T47D (cell line): Measurements from ENCODE around the gene ZBTB7B.
A peak's percentile ranks its signal among the peaks of the same experiment; 100 is the strongest.

ENCODE experiments used
- DNase-seq, 2 experiments: peaks; one replicate each; pipeline versions ENCODE4 v3.0.0 to v3.0.0-alpha.2; 2011 to 2012; ENCODE audit warnings: low read depth in 1 of 2, low spot score in 1 of 2
- JUND ChIP-seq: IDR thresholded peaks from 2 replicates; pipeline ENCODE4 v1.6.1; 2012; ENCODE audit warnings: low read depth
- in situ Hi-C: cut with HindIII; loops from 2 replicates; pipeline ENCODE4 v1.10.0; 2016; ENCODE audit warnings: low sequenced_read_pairs, low pct_unique_long_range_greater_than_20kb

ZBTB7B gene

GRCh38 chr1:154961207-154962155 lies 41.1 kb upstream of the ZBTB7B start, which contains the start of gene PYGO2:
TSS of gene PYGO2 (minus strand) at chr1:154961782. CDS start at chr1:154961576, 206 bp downstream.
- peak; percentile 84 to 87 for DNase-seq
- TF ChIP-seq JUND: 0 out of 2 replicates have a peak, but pooled peaks have one; percentile 29
- in situ Hi-C loops: no loop called here

GRCh38 chr1:154962156-154962749 lies 40.3 kb upstream of the ZBTB7B start:
- DNase-seq: peak in 1 of 2 experiments; percentile 48
- in situ Hi-C loops: no loop called here
- TF ChIP-seq JUND: no peak

DNA sequence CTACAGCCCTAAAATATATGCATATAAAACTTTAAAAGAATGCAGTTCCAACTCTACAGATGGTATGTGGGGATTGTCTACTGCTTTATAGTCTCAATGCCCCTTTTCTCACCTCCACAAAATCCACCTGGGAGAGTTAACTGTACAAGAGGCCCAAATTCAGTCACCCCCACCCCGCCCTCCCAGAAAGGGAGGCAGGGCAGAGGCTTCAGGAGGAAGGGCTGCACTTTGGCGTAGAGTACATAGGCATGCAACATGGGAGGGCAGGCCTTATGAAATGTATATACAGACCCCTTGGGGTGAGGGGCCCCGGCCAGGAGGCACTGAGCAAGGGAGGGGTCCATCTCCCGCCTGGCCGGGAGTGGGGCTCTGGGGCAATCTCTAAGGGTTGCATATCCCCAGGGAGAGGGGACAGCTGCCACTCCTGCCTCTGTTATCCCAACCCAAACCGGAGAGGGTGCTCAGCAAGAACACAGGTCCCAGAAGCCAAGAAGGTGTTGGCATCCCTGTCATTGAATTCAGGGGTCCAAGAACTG lies 39.7 kb upstream of the ZBTB7B start:
- no peak for TF ChIP-seq JUND
- in situ Hi-C loops: no loop called here
- DNase-seq: no peak

DNA sequence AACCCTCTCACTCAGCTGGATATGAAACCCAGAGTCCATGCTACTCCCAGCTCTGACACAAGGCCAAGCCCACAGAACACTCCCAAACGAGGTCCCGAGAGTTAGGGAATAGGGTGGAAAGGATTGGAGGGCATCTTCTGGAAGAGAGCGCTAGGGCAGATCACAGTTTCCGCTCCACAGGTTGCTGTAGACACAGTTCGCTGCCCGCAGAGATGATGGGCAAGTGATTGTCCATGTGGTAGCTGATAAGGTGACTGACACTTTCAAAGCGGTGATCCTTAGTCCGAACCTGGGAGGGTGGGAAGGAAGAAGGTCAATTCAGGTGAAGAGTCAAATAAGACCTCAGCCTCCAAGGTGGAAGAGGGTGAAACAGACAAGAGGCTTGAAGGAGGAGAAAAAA lies 39.0 kb upstream of the ZBTB7B start:
- in situ Hi-C loops: no loop called here
- no peak for DNase-seq
- TF ChIP-seq JUND: no peak

DNA sequence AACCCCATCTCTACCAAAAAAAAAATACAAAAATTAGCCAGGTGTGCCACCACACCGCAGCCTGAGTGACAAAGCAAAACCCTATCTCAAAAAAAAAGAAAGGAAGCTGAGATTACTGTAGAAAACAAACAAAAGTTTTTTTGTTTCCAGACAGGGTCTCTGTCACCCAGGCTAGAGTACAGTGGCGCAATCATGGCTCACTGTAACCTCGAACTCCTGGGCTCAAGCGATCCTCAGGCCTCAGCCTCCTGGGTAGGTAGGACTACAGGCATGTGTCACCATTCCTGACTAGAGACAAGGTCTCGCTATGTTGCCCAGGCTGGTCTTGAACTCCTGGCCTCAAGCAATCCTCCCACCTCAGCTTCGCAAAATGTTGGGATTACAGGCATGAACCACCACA lies 38.2 kb upstream of the ZBTB7B start:
- no peak for TF ChIP-seq JUND
- in situ Hi-C loops: no loop called here
- DNase-seq: no peak

- TF ChIP-seq JUND: no peak
- in situ Hi-C loops: no loop called here
- DNase-seq: no peak
These were observed 36.5 kb upstream of the ZBTB7B start for GRCh38 chr1:154966111-154966510.

DNA sequence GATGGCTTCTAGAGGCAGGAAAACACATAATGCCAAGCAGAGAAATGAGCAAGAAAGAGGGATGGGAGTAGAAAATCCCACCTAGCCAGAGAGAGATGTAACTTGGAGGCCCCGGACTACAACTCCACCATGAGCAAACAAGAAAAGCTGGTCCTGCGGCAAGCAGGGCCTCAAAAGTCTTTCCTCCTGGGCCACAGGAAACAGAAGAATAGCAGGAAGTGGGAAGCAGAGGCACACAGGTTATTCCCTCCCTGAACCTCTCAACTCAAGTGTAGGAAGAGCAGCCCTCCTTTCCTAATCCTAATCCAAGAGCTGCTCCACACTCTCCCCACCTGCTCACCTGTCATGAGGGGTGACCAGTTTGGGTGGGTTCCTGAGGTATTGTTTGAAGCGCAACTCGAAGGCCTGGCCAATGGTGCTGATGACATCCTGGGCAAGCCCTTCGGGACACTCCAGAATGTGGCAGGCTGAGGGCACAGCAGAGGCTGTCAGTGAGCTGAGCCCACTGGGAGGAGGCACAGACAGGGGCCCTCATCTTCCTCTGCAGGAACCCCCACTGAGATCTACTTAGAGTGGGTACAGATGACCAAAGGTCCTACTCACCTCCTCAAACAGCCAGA lies 35.2 kb upstream of the ZBTB7B start:
- TF ChIP-seq JUND: no peak
- in situ Hi-C loops: no loop called here
- peak in 1 of 2 experiments; percentile 60 for DNase-seq

DNA sequence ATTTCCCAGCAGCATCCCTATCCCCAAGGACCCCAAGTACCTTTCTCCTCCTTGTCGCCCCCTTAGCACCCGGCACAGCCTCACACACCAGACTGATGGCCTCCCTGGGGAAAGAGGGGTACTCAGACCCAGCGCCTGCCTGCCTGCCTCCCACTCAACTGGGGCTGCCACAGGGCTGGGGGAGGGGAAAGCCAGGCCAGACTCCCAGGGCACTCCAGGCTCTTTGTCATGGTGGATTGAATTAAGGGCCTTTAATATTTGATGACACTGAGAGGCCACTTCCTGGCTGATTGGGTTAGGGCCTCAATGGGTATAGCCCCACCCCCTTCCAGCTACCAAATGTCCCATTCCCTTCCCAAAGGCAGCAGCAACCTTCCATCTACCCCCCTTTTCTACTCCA lies 33.9 kb upstream of the ZBTB7B start:
- DNase-seq: no peak
- no peak for TF ChIP-seq JUND
- in situ Hi-C loops: no loop called here

GRCh38 chr1:154969246-154969645 lies 33.4 kb upstream of the ZBTB7B start:
- no peak for DNase-seq
- in situ Hi-C loops: no loop called here
- no peak for TF ChIP-seq JUND

DNA sequence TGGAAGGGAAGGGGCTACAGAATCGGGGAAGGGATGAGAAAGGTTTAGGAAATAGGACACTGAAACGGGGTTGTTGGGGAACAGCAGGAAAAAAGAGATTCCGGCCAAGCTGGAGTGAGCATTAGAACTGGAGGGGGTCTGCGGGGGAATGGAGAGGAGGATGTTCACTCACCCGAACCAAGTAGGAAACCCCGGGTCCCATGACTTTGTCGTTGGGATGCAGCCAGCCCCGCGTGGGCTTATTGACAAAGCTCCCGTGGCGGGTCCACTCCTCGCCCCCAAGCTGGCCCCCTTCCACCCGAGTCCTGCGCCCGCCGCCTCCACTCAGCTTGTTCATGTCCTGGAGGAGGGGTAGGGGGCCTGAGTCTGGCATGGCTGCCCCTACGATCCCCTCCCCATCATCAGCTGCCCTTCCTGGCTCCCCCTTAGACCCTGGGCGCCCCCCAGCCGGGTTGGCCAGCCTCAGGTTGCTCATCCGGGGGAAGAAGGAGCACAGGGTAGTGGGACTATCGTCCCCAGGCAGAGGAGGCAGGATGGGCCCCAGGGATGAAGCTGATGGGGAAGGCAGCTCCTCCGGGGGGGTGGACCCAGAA lies 32.6 kb upstream of the ZBTB7B start:
- no peak for TF ChIP-seq JUND
- in situ Hi-C loops: no loop called here
- DNase-seq: no peak

DNA sequence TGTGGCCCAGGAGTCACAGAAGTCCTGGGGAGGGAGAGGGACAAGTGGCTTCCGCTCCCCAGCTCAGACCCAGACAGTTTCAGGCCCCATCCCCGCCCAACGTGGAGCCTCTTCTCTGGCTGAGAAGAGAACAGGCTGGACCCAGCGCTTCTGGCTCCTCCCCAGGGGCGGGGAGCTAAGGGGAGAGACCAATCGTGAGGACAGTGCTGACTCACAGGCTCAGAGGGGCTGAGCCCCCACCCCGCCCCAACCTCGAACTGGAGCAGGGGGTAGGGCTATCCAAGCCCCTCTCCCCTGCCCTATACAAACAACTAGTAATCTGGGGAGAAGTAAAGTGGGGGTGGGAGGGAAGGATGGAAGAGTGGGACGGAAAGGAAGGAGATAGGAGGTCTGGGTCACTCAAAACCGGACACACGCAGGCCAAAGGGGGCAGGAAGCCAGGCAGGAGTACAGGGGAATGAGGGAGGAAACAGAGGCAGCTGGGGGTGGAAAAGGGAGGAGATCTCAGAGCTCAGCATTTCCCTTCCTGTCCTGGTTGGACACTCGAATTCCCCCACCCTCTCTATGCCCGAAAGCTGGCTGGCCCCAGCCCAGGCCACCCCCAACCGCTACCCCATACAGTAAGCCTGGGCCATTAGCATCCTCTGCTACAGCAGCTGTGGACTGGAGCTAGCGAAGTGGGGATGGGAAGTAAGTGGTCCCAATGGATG lies 31.8 kb upstream of the ZBTB7B start, which contains the start of gene SHC1:
SHC1 (minus strand) TSS at position 117 of the 710 bp plus-strand sequence. CDS start 221 bp downstream, outside the sequence.
- in situ Hi-C loops: no loop called here
- no peak for TF ChIP-seq JUND
- DNase-seq: peak; percentile 93 to 94

DNA sequence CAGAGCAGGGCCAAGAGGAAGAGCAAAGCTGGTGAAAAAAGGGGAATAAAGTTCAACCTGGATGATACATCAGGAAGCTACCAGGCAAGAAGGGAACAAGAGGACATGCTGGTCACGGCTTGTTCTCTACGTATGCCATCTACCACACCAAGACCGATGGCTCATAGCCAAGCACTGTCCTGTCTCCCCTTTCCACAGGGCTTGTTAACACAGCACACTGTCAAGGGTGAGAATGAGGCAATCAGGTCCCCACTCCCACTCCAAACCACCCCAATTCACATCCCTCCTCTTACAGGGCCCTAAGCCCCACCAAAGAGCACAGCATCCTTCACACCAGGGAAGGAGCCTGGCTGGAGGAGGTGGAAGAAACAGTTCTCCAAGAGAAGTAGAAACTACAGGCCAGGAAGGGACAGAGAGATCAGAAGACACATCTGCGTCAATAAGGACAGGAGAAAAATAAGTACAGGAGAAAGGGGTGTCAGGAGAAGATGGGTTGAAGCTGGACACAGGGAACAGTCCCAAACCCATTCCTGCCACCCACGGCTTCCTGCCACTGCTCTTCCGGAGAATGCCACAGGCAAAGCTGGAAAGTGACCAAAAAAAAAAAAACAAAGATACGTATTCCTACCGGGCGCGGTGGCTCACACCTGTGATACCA lies 31.1 kb upstream of the ZBTB7B start:
- in situ Hi-C loops: no loop called here
- no peak for TF ChIP-seq JUND
- DNase-seq: peak in 1 of 2 experiments; percentile 57
